ENCODE data around the gene MICU2.

GRCh38 chr13:21595546-21595822 lies 8.5 kb downstream of the MICU2 start:
- TF ChIP-seq CTCF (IDR thresholded peaks at IDR 0.05; ENCODE audit: insufficient read depth, low read length, poor library complexity, severe bottlenecking) (no peak), EZH2phosphoT487 (conservative IDR thresholded peaks at IDR 0.05; ENCODE audit: low read length) (no peak)
